ENCODE data around the gene WDR13. TPM values are rescaled to one million over a fixed set of nuclear protein-coding genes. Genes with fewer than 3 reads are reported as not detected.
"Not testable (repeated sequence)": the region's sequence is repeated elsewhere in the genome, so short reads cannot be mapped to it uniquely, and the experiment has no call there.

Gene WDR13
- total RNA-seq, 1 donor from 2014 or later = 121 TPM

DNA sequence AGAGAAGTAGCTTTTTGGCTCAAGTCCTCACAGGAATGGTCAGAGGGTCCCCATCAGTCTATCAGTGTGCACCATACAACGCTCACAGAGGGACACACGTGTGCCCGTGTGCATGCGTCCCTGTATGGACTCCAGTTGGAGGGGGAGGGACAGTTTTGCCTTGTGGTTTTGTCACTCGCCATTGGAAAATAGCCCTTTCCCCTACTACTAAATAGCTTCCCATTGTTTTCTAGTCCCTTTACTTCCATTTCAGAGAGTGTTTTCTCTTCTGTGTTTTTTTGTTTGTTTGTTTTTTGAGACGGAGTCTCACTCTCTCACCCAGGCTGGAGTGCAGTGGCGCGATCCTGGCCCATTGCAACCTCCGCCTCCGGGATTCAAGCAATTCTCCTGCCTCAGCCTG lies 34.9 kb downstream of the WDR13 start:
- DNase-seq (ENCODE audit: low read depth) (no peak), FAIRE-seq (no peak)
- TF ChIP-seq, protein P1, sequence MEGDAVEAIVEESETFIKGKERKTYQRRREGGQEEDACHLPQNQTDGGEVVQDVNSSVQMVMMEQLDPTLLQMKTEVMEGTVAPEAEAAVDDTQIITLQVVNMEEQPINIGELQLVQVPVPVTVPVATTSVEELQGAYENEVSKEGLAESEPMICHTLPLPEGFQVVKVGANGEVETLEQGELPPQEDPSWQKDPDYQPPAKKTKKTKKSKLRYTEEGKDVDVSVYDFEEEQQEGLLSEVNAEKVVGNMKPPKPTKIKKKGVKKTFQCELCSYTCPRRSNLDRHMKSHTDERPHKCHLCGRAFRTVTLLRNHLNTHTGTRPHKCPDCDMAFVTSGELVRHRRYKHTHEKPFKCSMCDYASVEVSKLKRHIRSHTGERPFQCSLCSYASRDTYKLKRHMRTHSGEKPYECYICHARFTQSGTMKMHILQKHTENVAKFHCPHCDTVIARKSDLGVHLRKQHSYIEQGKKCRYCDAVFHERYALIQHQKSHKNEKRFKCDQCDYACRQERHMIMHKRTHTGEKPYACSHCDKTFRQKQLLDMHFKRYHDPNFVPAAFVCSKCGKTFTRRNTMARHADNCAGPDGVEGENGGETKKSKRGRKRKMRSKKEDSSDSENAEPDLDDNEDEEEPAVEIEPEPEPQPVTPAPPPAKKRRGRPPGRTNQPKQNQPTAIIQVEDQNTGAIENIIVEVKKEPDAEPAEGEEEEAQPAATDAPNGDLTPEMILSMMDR (IDR thresholded peaks at IDR 0.05; ENCODE audit: insufficient read depth, low read length, severe bottlenecking) = no peak
- H3K36me3 ChIP-seq (ENCODE audit: control insufficient read depth, insufficient read depth, low read length) = no peaks in the 10 kb centered on the region
- no peaks in the 10 kb centered on the region for H3K27me3 ChIP-seq (ENCODE audit: control insufficient read depth, insufficient read depth, low read length)
- H3K4me3 ChIP-seq (ENCODE audit: low read depth, low read length) = no peak overlapping the region

DNA sequence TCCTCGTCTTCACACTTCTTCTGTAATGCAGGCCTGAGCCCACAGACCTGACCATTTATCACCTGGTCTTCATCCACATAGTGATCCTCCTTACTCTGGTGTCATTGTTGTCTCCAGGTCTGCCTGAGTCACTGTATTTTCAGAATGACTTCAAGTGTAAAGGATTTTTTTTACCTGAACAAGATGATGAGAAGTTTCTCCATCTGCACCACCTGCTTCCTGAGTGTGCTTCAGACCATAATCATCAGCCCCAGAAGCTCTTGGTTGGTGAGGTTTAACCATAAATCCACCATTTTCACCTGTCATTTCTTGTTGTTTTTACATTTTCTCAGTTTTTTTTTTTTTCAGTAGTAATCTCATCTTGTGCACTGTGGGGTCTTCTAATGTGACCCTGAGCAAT lies 39.0 kb downstream of the WDR13 start:
- no peak overlapping the region for H3K4me3 ChIP-seq (ENCODE audit: low read depth, low read length)
- H3K27me3 ChIP-seq (ENCODE audit: control insufficient read depth, insufficient read depth, low read length) = no peaks in the 10 kb centered on the region
- no peaks in the 10 kb centered on the region for H3K36me3 ChIP-seq (ENCODE audit: control insufficient read depth, insufficient read depth, low read length)
- no peak for FAIRE-seq
- TF ChIP-seq, protein P1 (IDR thresholded peaks at IDR 0.05; ENCODE audit: insufficient read depth, low read length, severe bottlenecking) = no peak
- no peak for DNase-seq (ENCODE audit: low read depth)

DNA sequence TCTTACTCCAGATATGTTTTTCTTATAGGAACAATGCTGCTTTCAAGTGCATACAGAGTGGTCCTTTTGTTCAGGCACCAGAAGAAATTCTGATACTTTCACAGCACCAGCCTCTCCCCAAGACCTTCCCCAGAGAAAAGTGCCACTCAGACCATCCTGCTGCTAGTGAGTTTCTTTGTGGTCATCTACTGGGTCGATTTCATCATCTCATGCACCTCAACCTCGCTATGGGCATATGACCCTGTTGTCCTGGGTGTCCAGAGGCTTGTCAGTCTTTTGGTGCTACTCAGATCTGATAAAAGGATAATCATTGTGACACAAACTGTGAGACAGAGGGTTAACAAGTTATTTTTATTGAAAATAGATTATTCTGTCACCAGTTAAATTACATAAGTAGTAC lies 39.5 kb downstream of the WDR13 start:
- no peak for FAIRE-seq
- no peak for DNase-seq (ENCODE audit: low read depth)
- Histone ChIP-seq H3K4me3 (ENCODE audit: low read depth, low read length) (no peak overlapping the region), H3K27me3 (ENCODE audit: control insufficient read depth, insufficient read depth, low read length) (no peaks in the 10 kb centered on the region), H3K36me3 (ENCODE audit: control insufficient read depth, insufficient read depth, low read length) (no peaks in the 10 kb centered on the region)
- TF ChIP-seq, protein P1 (IDR thresholded peaks at IDR 0.05; ENCODE audit: insufficient read depth, low read length, severe bottlenecking) = no peak

DNA sequence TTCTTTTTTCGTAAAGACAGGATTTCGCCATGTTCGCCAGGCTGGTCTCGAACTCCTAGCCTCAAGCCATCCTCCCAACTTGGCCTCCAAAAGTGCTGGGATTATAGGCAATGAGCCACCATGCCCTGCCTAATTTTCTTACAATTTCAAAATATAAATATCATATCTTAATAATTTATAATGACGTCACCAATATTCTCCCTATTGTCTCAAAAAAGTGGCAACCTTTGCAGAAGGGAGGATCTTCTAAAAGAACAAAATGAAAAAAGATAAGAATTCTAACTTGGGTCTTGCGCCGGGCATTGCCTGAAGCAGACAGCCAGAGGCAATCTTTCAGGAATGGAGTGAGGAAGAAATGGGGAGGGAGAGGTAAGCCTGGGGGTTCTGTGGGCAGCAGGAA lies 48.4 kb downstream of the WDR13 start:
- no peaks in the 10 kb centered on the region for H3K36me3 ChIP-seq (ENCODE audit: control insufficient read depth, insufficient read depth, low read length)
- FAIRE-seq = no peak
- TF ChIP-seq, protein P1 (IDR thresholded peaks at IDR 0.05; ENCODE audit: insufficient read depth, low read length, severe bottlenecking) = no peak

DNA sequence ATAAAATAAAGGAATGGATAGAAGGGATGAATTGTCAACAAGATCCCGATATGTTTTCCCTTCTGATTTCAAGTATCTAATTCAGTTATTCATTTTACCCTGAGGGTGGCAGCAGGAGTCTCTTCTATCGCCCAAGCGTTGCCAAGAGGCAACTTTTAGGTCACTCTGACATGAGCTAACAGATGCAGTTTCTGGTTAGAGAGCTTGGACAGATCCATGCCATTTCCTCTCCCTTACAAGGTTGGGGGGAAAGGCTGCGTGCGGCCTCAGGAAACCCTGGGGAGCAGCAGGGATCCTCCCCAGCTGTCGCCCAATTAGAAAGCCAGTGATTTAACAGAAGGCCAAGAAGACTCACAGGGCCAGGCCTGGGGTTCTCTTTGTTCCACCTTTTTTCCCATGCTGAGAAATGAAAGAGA lies 51.1 kb downstream of the WDR13 start:
- FAIRE-seq (no peak), DNase-seq (ENCODE audit: low read depth) (peak; percentile 25)
- TF ChIP-seq, protein P1 (IDR thresholded peaks at IDR 0.05; ENCODE audit: insufficient read depth, low read length, severe bottlenecking) = no peak
- Histone ChIP-seq H3K36me3 (ENCODE audit: control insufficient read depth, insufficient read depth, low read length) (no peaks in the 10 kb centered on the region), H3K4me3 (ENCODE audit: low read depth, low read length) (no peak overlapping the region), H3K27me3 (ENCODE audit: control insufficient read depth, insufficient read depth, low read length) (no peaks in the 10 kb centered on the region)

More for the DNA sequence above, 48.4 kb downstream of the WDR13 start:
- Histone ChIP-seq H3K4me3 (ENCODE audit: low read depth, low read length) (no peak overlapping the region), H3K27me3 (ENCODE audit: control insufficient read depth, insufficient read depth, low read length) (no peaks in the 10 kb centered on the region)
- DNase-seq (ENCODE audit: low read depth) = no peak

DNA sequence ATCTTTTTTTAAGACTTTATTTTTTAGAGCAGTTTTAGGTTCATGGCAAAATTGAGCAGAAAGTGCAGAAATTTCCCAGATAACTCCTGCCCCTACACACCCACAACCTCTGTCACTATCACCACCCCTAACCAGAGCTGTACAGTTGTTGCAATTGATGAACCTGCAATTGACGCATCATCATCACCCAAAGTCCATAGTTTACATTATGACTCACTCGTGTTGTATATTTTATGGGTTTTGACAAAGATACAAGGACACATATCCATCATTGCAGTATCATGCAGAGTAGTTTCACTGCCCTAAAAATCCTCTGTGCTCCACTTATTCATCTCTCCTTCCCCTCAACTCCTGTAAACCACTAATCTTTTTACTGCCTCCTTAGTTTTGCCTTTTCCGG lies 51.8 kb downstream of the WDR13 start:
- Histone ChIP-seq H3K36me3 (ENCODE audit: control insufficient read depth, insufficient read depth, low read length) (no peaks in the 10 kb centered on the region), H3K27me3 (ENCODE audit: control insufficient read depth, insufficient read depth, low read length) (no peaks in the 10 kb centered on the region), H3K4me3 (ENCODE audit: low read depth, low read length) (no peak overlapping the region)
- DNase-seq (ENCODE audit: low read depth) = peak; percentile 10
- TF ChIP-seq, protein P1 (IDR thresholded peaks at IDR 0.05; ENCODE audit: insufficient read depth, low read length, severe bottlenecking) = no peak
- FAIRE-seq = no peak

DNA sequence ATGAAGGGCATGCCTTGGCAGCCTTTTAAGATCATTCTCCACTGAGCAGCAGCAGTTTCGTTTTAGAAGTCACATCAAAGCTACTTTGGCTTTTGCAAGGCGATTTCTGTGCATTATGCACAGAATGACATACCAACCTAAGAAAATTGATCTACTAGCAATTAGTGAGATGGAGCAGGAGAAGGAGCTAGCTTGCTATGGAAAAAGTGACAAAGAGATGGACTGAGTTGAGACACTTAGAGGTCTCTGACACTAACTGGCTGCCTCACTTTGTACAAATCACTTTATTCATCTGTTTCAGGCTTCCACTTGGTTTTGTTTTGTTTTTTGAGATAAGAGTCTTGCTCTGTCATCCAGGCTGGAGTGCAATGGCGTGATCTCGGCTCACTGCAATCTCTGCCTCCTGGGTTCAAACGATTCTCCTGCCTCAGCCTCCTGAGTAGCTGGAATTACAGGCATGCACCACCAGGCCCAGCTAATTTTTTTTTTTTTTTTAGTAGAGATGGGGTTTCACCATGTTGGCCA lies 54.8 kb downstream of the WDR13 start:
- H3K36me3 ChIP-seq (ENCODE audit: control insufficient read depth, insufficient read depth, low read length); DNase-seq (ENCODE audit: low read depth); H3K27me3 ChIP-seq (ENCODE audit: control insufficient read depth, insufficient read depth, low read length); H3K4me3 ChIP-seq (ENCODE audit: low read depth, low read length); FAIRE-seq: not testable (repeated sequence)

DNA sequence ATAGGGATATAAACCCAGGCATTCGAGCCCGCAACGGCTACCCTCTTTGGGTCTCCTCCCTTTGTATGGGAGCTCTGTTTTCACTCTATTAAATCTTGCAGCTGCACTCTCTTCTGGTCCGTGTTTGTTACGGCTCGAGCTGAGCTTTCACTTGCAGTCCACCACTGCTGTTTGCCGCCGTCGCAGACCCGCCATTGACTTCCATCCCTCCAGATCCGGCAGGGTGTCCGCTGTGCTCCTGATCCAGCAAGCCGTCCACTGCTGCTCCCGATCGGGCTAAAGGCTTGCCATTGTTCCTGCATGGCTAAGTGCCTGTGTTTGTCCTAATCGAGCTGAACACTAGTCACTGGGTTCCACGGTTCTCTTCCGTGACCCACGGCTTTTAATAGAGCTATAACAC lies 57.5 kb downstream of the WDR13 start:
- H3K4me3 ChIP-seq (ENCODE audit: low read depth, low read length); H3K27me3 ChIP-seq (ENCODE audit: control insufficient read depth, insufficient read depth, low read length); DNase-seq (ENCODE audit: low read depth); H3K36me3 ChIP-seq (ENCODE audit: control insufficient read depth, insufficient read depth, low read length); FAIRE-seq: not testable (repeated sequence)
